Endothelial cell of umbilical vein (primary cell): Measurements from ENCODE around the gene ITGB1. TPM values are rescaled to one million over a fixed set of nuclear protein-coding genes. Genes with fewer than 3 reads are reported as not detected.
A peak's percentile ranks its signal among the peaks of the same experiment; 100 is the strongest.

Source experiments
- BruUV-seq: library from RNA; stranded (reverse); fragments of 400-500 nt; replicated peaks from 2 replicates; lab custom pipeline; 2021; lab: Mats Ljungman, UMichigan
- CTCF ChIA-PET: fragments of 300-600, 350-600 bp; sonication (Branson Sonifier 250); formaldehyde crosslinking; loops from one replicate; lab custom pipeline; 2021; ENCODE audit warnings: antibody characterized with exemption, inconsistent platforms; lab: Charles Lee
- POLR2A ChIA-PET: fragments of 300-600, 350-600 bp; sonication (Branson Sonifier 250); formaldehyde crosslinking; loops from one replicate; lab custom pipeline; 2021; ENCODE audit warnings: antibody characterized with exemption, inconsistent platforms; lab: Charles Lee
- DNase-seq: peaks from one replicate; pipeline ENCODE4 v3.0.0-alpha.2; 2011; ENCODE audit warnings: low read depth, low spot score
- FAIRE-seq: peaks from 2 replicates; lab custom pipeline; 2011; peaks lifted over from hg19 to GRCh38; lab: Jason Lieb, UNC
- H2AFZ ChIP-seq: 2 replicates; pipeline ENCODE4 v1.6.0; 2012; ENCODE audit warnings: low read depth, low read length, control low read depth, inconsistent platforms
- H3K27ac ChIP-seq: 2 replicates; pipeline ENCODE4 v1.5.1; 2011; ENCODE audit warnings: low read depth, mild to moderate bottlenecking, control low read depth, low read length, moderate library complexity; ENCODE audit not compliant: insufficient read depth
- H3K27me3 ChIP-seq, 2 experiments: 2 replicates each; pipeline versions ENCODE4 v1.6.0 to v1.6.1; 2011; ENCODE audit warnings: low read length in 2 of 2, mixed read lengths in 1 of 2; ENCODE audit not compliant: control insufficient read depth in 2 of 2, insufficient read depth in 2 of 2
- H3K36me3 ChIP-seq, 2 experiments: 2 replicates in 1 of 2; 3 replicates in 1 of 2; pipeline ENCODE4 v1.5.1; 2011; ENCODE audit warnings: low read length in 2 of 2, mild to moderate bottlenecking in 1 of 2, moderate library complexity in 1 of 2; ENCODE audit not compliant: control insufficient read depth in 2 of 2, insufficient read depth in 2 of 2; ENCODE audit errors: extremely low read depth in 1 of 2
- H3K4me1 ChIP-seq: 3 replicates; pipeline ENCODE4 v1.5.1; 2011; ENCODE audit warnings: mild to moderate bottlenecking, low read length; ENCODE audit not compliant: control insufficient read depth, insufficient read depth; ENCODE audit errors: extremely low read depth
- H3K4me2 ChIP-seq: 2 replicates; pipeline ENCODE4 v1.6.1; 2011; ENCODE audit warnings: low read length, control low read depth, mixed read lengths; ENCODE audit not compliant: insufficient read depth
- H3K4me3 ChIP-seq, 3 experiments: fragments of 200-600 bp in 1 of 3; sonication (generic), shearing (Covaris generic) in 1 of 3; replicated peaks in 1 of 3; 2 replicates each; pipeline ENCODE4 v1.5.1; 2011 to 2016; ENCODE audit warnings: control low read depth in 3 of 3, low read length in 3 of 3, mild to moderate bottlenecking in 2 of 3, inconsistent platforms in 1 of 3, low read depth in 1 of 3, moderate library complexity in 1 of 3; ENCODE audit not compliant: insufficient read depth in 1 of 3
- H3K79me2 ChIP-seq: 2 replicates; pipeline ENCODE4 v1.6.0; 2012; ENCODE audit warnings: low read length, inconsistent platforms; ENCODE audit not compliant: control insufficient read depth, insufficient read depth
- H3K9ac ChIP-seq: replicated peaks from 2 replicates; pipeline ENCODE3; 2011; ENCODE audit warnings: low read length, control low read depth; ENCODE audit not compliant: insufficient read depth; ENCODE audit errors: extremely low read depth
- H3K9me1 ChIP-seq: replicated peaks from 3 replicates; pipeline ENCODE4 v1.6.0; 2011; ENCODE audit warnings: mild to moderate bottlenecking, low read length; ENCODE audit not compliant: control insufficient read depth, insufficient read depth; ENCODE audit errors: extremely low read depth
- H3K9me3 ChIP-seq: replicated peaks from 2 replicates; pipeline ENCODE4 v1.5.1; 2012; ENCODE audit warnings: low read length, inconsistent platforms; ENCODE audit not compliant: control insufficient read depth, insufficient read depth
- H4K20me1 ChIP-seq: replicated peaks from 2 replicates; pipeline ENCODE3; 2011; ENCODE audit warnings: mild to moderate bottlenecking, low read length; ENCODE audit not compliant: control insufficient read depth, insufficient read depth; ENCODE audit errors: extremely low read depth
- CTCF ChIP-seq, 2 donors: IDR thresholded peaks; 1 replicate in 1 of 2; 2 replicates in 1 of 2; pipeline ENCODE4 v1.5.1; 2011; ENCODE audit warnings: low read length in 2 of 2, mild to moderate bottlenecking in 2 of 2, moderate library complexity in 2 of 2, control low read depth in 1 of 2, inconsistent platforms in 1 of 2, low read depth in 1 of 2; ENCODE audit not compliant: insufficient read depth in 1 of 2; ENCODE audit errors: extremely low read depth in 1 of 2
- EZH2 ChIP-seq: IDR thresholded peaks from 2 replicates; pipeline ENCODE4 v1.6.1; 2012; ENCODE audit warnings: borderline replicate concordance, low read depth, mild to moderate bottlenecking, moderate library complexity, low read length, inconsistent platforms; ENCODE audit not compliant: severe bottlenecking
- FOS ChIP-seq: IDR thresholded peaks from 2 replicates; pipeline ENCODE4 v1.6.1; 2011; ENCODE audit warnings: mild to moderate bottlenecking, low read length, moderate library complexity, borderline replicate concordance; ENCODE audit not compliant: insufficient read depth
- GATA2 ChIP-seq: IDR thresholded peaks from 2 replicates; pipeline ENCODE4 v1.7.0; 2011; ENCODE audit warnings: low read depth, mild to moderate bottlenecking, moderate library complexity, mixed read lengths, low read length; ENCODE audit not compliant: insufficient read length, insufficient read depth
- JUN ChIP-seq: IDR thresholded peaks from 2 replicates; pipeline ENCODE4 v1.6.1; 2011; ENCODE audit warnings: borderline replicate concordance, low read depth; ENCODE audit not compliant: insufficient read length, insufficient read depth
- MAX ChIP-seq: IDR thresholded peaks from 2 replicates; pipeline ENCODE4 v1.6.1; 2011; ENCODE audit not compliant: insufficient read depth, insufficient read length
- MYC ChIP-seq: IDR thresholded peaks from one replicate; pipeline ENCODE4 v1.6.1; 2011; ENCODE audit warnings: mild to moderate bottlenecking, low read depth, low read length
- POLR2A ChIP-seq: IDR thresholded peaks from 2 replicates; pipeline ENCODE4 v1.6.1; 2012; ENCODE audit warnings: low read depth, mild to moderate bottlenecking, control low read depth, low read length
- POLR2AphosphoS5 ChIP-seq: IDR thresholded peaks from 2 replicates; pipeline ENCODE4 v1.6.1; 2012; ENCODE audit warnings: low read depth, mild to moderate bottlenecking, control low read depth, low read length, moderate library complexity; ENCODE audit not compliant: insufficient read depth
- dilution Hi-C: fragments of 300-500 bp; cut with MboI; formaldehyde crosslinking; loops from one replicate; pipeline ENCODE4 v1.15.0; 2019; ENCODE audit warnings: low sequenced_read_pairs; ENCODE audit not compliant: extremely low pct_ligation_motif_present
- intact Hi-C: fragments of 100-400 bp; cut with micrococcal nuclease; formaldehyde crosslinking; loops from one replicate; pipeline ENCODE4 v1.10.0; 2022
- polyA plus RNA-seq, 4 experiments: library from polyadenylated mRNA; depleted of rRNA in 3 of 4; stranded (reverse) in 3 of 4; unstranded in 1 of 4; fragments of >200 nt; gene quantifications; 2 replicates each; pipeline versions ENCODE4 v1.2.1 to v1.2.3, GENCODE V29; 2011 to 2012; ENCODE audit warnings: missing spikeins in 1 of 4
- total RNA-seq: library from RNA; stranded (reverse); gene quantifications from 2 replicates; pipeline ENCODE4 v1.2.3, GENCODE V29; 2021

ITGB1 gene
- total and polyA plus RNA-seq, 2 donors (not counting 3 experiments of a cell fraction or from before 2014, with no cell fraction given), result 424 to 1,147 TPM

- Histone ChIP-seq H3K79me2 (no peaks in the 10 kb centered on the region), H4K20me1 (no peaks in the 10 kb centered on the region), H3K4me1 (peaks cover 67% of the 10 kb centered on the region), H2AFZ (no peak overlapping the region), H3K27me3 (no peaks in the 10 kb centered on the region), H3K9ac (peak overlapping the region; percentile 82), H3K9me3 (no peaks in the 10 kb centered on the region), H3K36me3 (no peaks in the 10 kb centered on the region), H3K27ac (peak overlapping the region; percentile 90), H3K4me3 (no peak overlapping the region), H3K4me2 (peak overlapping the region; percentile 19), H3K9me1 (no peaks in the 10 kb centered on the region)
- no peak for FAIRE-seq
- intact Hi-C loops, result loop anchor here (5.0 kb wide), 1 partner anchor 268 kb away; no protein-coding TSS in a partner anchor
- ChIA-PET CTCF (interaction anchor here (0.7 to 4.2 kb wide), 7 partner anchors 13 to 30 kb away, joined by 3 to 29 read pairs (median 4); no protein-coding TSS in a partner anchor), POLR2A (interaction anchor here (1.8 kb wide), 1 partner anchor 22 kb away, joined by 6 read pairs; no protein-coding TSS in a partner anchor)
- BruUV-seq, result no TSS peak
- dilution Hi-C loops, result no loop called here
- no peak for DNase-seq
- TF ChIP-seq MYC (no peak), GATA2 (no peak), CTCF (IDR thresholded peaks at IDR 0.05; ENCODE audit: extremely low read depth in 1 of 2, insufficient read depth in 1 of 2, low read depth in 1 of 2, low read length in 2 of 2) (no peak), POLR2AphosphoS5 (no peak), JUN (no peak), FOS (no peak), MAX (no peak), POLR2A (no peak), EZH2 (no peak)
Observed at GRCh38 chr10:32984003-32984600, 26.1 kb upstream of the ITGB1 start.
